Measurements from ENCODE around the gene HDAC10. TPM values are rescaled to one million over a fixed set of nuclear protein-coding genes. Genes with fewer than 3 reads are reported as not detected.
A peak's percentile ranks its signal among the peaks of the same experiment; 100 is the strongest.

The HDAC10 gene
- total and polyA plus RNA-seq, 7 donors = 7.2 to 47.4 (median 12.5) TPM

GRCh38 chr22:50278956-50279619 lies 28.0 kb upstream of the HDAC10 start:
- Histone ChIP-seq H3K27ac (no peak overlapping the region), H3K9me3 (no peaks in the 10 kb centered on the region), H3K4me3 (no peak overlapping the region), H3K36me3 (peaks cover 62 to 92% (median 82%) of the 10 kb centered on the region in 4 donors), H3K27me3 (no peaks in the 10 kb centered on the region), H3K4me1 (peaks cover 0 to 21% (median 13%) of the 10 kb centered on the region in 4 donors)
- TF ChIP-seq POLR2A (IDR thresholded peaks at IDR 0.05) = no peak
- no peak for TF ChIP-seq POLR2AphosphoS5 (IDR thresholded peaks at IDR 0.05)
- no peak for TF ChIP-seq CTCF (IDR thresholded peaks at IDR 0.05)
- TF ChIP-seq EP300 (IDR thresholded peaks at IDR 0.05) = no peak
- 90 to 93% methylated on average over 30 of the region's 30 CpGs for WGBS, 2 donors
- intact Hi-C loops (cut with DNase I) = no loop called here
- DNase-seq = no peak

GRCh38 chr22:50278461-50278860 lies 27.4 kb upstream of the HDAC10 start:
- intact Hi-C loops (cut with DNase I) = no loop called here
- TF ChIP-seq EP300 (IDR thresholded peaks at IDR 0.05) = no peak
- TF ChIP-seq POLR2A (IDR thresholded peaks at IDR 0.05) = no peak
- no peak for TF ChIP-seq CTCF (IDR thresholded peaks at IDR 0.05)
- no peak for TF ChIP-seq POLR2AphosphoS5 (IDR thresholded peaks at IDR 0.05)
- 95 to 96% methylated on average over 21 of the region's 21 CpGs for WGBS, 2 donors
- H3K36me3 ChIP-seq = peaks cover 58 to 85% (median 75%) of the 10 kb centered on the region in 4 donors
- peaks cover 0 to 21% (median 14%) of the 10 kb centered on the region in 4 donors for H3K4me1 ChIP-seq
- no peak overlapping the region for H3K27ac ChIP-seq
- no peaks in the 10 kb centered on the region for H3K9me3 ChIP-seq
- DNase-seq = no peak
- H3K27me3 ChIP-seq = no peaks in the 10 kb centered on the region
- H3K4me3 ChIP-seq = no peak overlapping the region

- no peak overlapping the region for H3K4me3 ChIP-seq
- no peak for DNase-seq
- WGBS, 2 donors = 66 to 85% methylated on average over 25 of the region's 25 CpGs
- H3K4me1 ChIP-seq = peaks cover 0 to 16% (median 13%) of the 10 kb centered on the region in 4 donors
- TF ChIP-seq EP300 (IDR thresholded peaks at IDR 0.05) = no peak
- TF ChIP-seq POLR2A (IDR thresholded peaks at IDR 0.05) = no peak
- TF ChIP-seq CTCF (IDR thresholded peaks at IDR 0.05) = no peak
- no peak for TF ChIP-seq POLR2AphosphoS5 (IDR thresholded peaks at IDR 0.05)
- H3K27me3 ChIP-seq = peaks cover 0 to 3% (median 0%) of the 10 kb centered on the region in 3 donors
- H3K27ac ChIP-seq = no peak overlapping the region
- intact Hi-C loops (cut with DNase I) = no loop called here
- H3K36me3 ChIP-seq = peaks cover 51 to 78% (median 68%) of the 10 kb centered on the region in 4 donors
- no peaks in the 10 kb centered on the region for H3K9me3 ChIP-seq
Measured at GRCh38 chr22:50277761-50278160, 26.7 kb upstream of the HDAC10 start.

- WGBS, 2 donors = 60 to 70% methylated on average over 25 of the region's 25 CpGs
- H3K27ac ChIP-seq = peak overlapping the region; percentile 6 to 65 (median 60)
- no peaks in the 10 kb centered on the region for H3K9me3 ChIP-seq
- DNase-seq = peak; percentile 87
- TF ChIP-seq EP300 (IDR thresholded peaks at IDR 0.05) (no peak), CTCF (IDR thresholded peaks at IDR 0.05) (peak in 1 of 4 experiments; percentile 58)
- peaks cover 0 to 19% (median 18%) of the 10 kb centered on the region in 4 donors for H3K4me1 ChIP-seq
- peaks cover 2 to 19% (median 15%) of the 10 kb centered on the region in 3 donors for H3K27me3 ChIP-seq
- H3K36me3 ChIP-seq = peaks cover 37 to 62% (median 52%) of the 10 kb centered on the region in 4 donors
- intact Hi-C loops (cut with DNase I) = no loop called here
- no peak overlapping the region for H3K4me3 ChIP-seq
Measured at GRCh38 chr22:50276143-50276542, 25.1 kb upstream of the HDAC10 start.
